ENCODE measurements around the gene CDH19.

DNA sequence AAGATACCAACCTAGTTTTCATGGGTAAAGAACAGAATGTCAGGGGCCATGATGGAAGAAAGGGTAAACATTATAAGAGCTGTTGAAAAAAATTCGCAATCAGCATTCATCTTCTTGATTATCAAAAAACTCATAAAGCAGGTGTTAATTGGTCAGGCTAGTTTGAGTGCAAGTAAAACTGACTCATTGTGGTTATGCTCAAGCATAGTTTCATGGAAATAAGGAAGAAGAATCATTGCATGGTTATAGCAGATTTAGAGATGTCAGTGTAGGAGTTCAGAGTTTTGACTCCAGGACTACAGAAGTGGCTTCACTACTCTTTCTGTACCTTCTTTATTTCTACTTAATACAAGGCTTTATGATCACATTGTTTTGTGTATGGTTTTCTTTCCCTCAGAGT, 26.9 kb upstream of the CDH19 start:
- TF ChIP-seq, protein P1, sequence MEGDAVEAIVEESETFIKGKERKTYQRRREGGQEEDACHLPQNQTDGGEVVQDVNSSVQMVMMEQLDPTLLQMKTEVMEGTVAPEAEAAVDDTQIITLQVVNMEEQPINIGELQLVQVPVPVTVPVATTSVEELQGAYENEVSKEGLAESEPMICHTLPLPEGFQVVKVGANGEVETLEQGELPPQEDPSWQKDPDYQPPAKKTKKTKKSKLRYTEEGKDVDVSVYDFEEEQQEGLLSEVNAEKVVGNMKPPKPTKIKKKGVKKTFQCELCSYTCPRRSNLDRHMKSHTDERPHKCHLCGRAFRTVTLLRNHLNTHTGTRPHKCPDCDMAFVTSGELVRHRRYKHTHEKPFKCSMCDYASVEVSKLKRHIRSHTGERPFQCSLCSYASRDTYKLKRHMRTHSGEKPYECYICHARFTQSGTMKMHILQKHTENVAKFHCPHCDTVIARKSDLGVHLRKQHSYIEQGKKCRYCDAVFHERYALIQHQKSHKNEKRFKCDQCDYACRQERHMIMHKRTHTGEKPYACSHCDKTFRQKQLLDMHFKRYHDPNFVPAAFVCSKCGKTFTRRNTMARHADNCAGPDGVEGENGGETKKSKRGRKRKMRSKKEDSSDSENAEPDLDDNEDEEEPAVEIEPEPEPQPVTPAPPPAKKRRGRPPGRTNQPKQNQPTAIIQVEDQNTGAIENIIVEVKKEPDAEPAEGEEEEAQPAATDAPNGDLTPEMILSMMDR (IDR thresholded peaks at IDR 0.05; ENCODE audit: low read depth, low read length, poor library complexity, severe bottlenecking) = no peak
- no peak for TF ChIP-seq EZH2phosphoT487 (IDR thresholded peaks at IDR 0.05; ENCODE audit: borderline replicate concordance, low read length)
